Epithelial cell of proximal tubule (primary cell): ENCODE measurements around the gene SPATA7. TPM values are rescaled to one million over a fixed set of nuclear protein-coding genes. Genes with fewer than 3 reads are reported as not detected.

Source experiments
- DNase-seq: peaks from one replicate; pipeline ENCODE4 v3.0.0-alpha.2; 2011; ENCODE audit warnings: low read depth
- H3K4me3 ChIP-seq: 2 replicates; pipeline ENCODE4 v1.5.1; 2011; ENCODE audit warnings: low read depth, mild to moderate bottlenecking, low read length
- CTCF ChIP-seq: conservative IDR thresholded peaks from 2 replicates; pipeline ENCODE4 v1.5.1; 2012; ENCODE audit warnings: low read depth, mild to moderate bottlenecking, low read length
- total RNA-seq: library from RNA; depleted of rRNA; stranded (reverse); fragments of >200 nt; gene quantifications from 2 replicates; pipeline ENCODE4 v1.2.3, GENCODE V29; 2015

Gene SPATA7
- total RNA-seq, 1 donor from 2014 or later: 4.5 TPM

DNA sequence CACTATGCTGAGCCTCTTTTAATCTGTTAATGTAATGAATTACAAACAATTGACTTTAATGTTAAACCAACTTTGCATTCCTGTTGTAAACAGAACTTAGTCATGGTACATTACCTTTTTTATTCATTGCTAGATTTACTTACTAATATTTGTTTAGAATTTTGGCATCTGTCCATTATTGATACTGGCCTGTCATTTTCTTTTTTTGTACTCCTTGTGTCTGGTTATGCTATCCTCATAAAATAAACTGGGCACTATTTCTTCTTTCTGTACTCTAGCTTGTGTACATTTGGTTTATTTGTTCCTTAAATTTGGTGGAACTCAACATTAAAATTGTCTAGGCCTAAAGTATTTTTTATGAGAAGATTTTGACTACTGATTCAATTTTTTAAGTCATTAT is 32.1 kb downstream of the SPATA7 start:
- no peak for TF ChIP-seq CTCF
- H3K4me3 ChIP-seq: no peak overlapping the region
- no peak for DNase-seq

DNA sequence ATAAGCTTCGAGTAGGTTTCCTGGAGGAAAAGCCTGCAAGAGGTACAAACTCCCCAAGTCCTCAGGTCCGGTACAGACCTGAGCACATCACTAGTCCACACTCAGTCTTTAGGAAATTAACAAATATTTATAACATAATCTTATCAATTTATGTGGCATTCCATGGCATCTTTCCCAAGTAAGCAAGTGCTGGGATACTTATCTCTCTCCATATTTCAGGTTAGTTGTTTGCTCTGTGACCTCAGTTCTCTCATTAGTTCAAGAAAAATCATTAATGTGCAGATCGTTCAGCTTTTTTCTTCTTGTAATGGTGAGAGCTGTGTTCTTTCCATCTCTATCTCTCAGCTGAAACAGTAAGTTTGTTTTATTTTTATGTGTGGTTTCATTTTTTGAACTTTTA is 34.7 kb downstream of the SPATA7 start:
- no peak for DNase-seq
- no peak for TF ChIP-seq CTCF
- H3K4me3 ChIP-seq: no peak overlapping the region

GRCh38 chr14:88421286-88421685 is 35.8 kb downstream of the SPATA7 start:
- no peak for DNase-seq
- H3K4me3 ChIP-seq: no peak overlapping the region
- no peak for TF ChIP-seq CTCF

GRCh38 chr14:88422047-88422446 is 36.6 kb downstream of the SPATA7 start:
- no peak for DNase-seq
- H3K4me3 ChIP-seq: no peak overlapping the region
- TF ChIP-seq CTCF: no peak

DNA sequence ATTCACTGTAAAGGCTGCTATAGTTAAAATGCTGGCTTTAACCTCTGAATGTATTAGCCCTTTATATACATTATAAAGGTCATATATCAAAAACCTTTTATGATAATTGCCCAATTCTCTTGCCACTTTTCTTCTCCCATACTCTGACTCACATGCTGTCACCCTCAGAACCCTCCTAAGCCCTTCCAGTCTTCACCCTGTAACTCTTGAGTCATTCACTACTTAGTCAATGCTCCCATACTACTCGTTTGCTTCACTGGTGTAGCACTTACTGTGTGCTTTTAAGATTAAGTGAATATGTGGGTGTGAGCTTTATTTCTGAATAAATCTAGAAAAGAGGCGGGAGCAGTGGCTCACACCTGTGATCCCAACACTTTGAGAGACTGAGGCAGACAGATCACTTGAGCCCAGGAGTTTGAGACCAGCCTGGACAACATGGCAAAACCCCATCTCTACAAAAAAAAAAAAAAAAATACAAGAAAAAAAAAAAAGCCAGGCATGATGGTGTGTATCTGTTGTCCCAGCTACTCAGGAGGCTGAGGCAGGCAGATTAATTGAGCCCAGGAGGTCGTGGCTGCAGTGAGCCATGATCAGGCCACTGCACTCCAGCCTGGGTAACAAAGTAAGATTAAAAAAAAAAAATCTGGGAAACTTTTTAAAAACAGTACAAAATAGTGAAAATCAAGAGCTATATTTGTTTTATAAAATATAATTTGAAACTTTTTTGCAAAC is 37.6 kb downstream of the SPATA7 start:
- no peak overlapping the region for H3K4me3 ChIP-seq
- no peak for TF ChIP-seq CTCF
- peak; percentile 31 for DNase-seq

DNA sequence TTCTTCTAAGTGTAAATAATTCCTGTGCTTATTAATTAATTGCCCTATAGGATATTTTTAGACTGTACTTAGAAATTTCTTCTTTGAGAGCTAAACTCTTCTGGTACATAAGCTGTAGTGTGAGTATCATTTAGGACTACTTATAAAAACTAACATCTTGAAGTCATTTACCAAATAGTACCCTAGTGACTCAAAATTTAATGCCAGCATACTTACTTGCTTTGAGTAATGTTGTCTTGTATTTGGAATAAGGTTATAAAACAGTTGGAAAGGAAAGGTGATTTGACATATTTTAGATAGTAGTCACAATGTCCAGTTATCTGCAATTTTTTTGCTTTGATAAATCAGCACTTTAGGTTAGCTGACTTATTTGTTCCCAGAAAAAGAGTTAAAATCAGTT is 39.1 kb downstream of the SPATA7 start:
- TF ChIP-seq CTCF: no peak
- no peak overlapping the region for H3K4me3 ChIP-seq
- DNase-seq: no peak

DNA sequence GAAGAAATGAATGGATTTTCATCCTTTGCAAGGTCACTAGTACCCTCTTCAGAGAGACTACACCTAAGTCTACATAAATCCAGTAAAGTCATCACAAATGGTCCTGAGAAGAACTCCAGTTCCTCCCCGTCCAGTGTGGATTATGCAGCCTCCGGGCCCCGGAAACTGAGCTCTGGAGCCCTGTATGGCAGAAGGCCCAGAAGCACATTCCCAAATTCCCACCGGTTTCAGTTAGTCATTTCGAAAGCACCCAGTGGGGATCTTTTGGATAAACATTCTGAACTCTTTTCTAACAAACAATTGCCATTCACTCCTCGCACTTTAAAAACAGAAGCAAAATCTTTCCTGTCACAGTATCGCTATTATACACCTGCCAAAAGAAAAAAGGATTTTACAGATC is 40.8 kb downstream of the SPATA7 start:
- H3K4me3 ChIP-seq: no peak overlapping the region
- DNase-seq: no peak

More for the DNA sequence above, 40.8 kb downstream of the SPATA7 start:
- no peak for TF ChIP-seq CTCF
